GM19240 (cell line): ENCODE results near the gene PREX1.

Experiments
- DNase-seq: peaks from one replicate; pipeline ENCODE4 v3.0.0; 2011; ENCODE audit warnings: low spot score; ENCODE audit not compliant: insufficient read length

PREX1 gene

DNA sequence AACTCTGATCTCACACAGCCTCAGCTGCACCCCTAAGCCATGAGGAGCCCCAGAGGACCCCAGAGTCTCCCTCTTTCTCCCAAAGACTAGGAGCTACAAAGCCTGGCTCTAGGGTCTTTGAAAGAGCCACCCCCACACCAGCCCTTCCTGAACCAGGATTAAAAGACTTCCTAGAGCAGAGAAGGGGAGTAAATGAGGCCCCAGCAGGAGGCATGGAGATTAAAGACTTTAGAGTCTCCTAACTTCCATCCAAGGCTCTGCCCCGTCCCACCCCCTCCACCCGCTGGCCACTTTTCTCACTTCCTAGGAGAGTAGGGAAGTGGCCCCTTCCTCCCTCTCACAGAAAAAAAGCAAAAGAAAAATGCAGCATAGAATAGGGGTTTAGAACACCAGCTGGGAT, 1.7 kb downstream of the PREX1 start:
- DNase-seq, result no peak

DNA sequence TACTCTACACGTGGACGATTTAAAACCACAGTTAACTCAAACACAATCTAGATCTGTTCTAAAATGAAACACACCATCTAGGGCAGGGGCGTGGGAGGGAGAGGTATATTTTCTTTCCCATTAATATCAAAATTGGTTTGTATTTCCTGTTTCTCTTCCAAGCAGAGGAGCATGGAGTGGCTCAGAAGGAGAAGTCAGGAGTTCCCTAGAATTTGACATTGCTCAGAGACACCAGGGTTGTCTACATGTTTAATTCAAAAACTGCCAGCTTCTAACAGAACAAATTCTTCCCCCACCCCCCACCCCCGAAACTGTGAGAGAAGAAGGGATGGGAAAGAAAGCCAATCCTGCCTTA, 2.3 kb downstream of the PREX1 start:
- DNase-seq, result no peak

DNA sequence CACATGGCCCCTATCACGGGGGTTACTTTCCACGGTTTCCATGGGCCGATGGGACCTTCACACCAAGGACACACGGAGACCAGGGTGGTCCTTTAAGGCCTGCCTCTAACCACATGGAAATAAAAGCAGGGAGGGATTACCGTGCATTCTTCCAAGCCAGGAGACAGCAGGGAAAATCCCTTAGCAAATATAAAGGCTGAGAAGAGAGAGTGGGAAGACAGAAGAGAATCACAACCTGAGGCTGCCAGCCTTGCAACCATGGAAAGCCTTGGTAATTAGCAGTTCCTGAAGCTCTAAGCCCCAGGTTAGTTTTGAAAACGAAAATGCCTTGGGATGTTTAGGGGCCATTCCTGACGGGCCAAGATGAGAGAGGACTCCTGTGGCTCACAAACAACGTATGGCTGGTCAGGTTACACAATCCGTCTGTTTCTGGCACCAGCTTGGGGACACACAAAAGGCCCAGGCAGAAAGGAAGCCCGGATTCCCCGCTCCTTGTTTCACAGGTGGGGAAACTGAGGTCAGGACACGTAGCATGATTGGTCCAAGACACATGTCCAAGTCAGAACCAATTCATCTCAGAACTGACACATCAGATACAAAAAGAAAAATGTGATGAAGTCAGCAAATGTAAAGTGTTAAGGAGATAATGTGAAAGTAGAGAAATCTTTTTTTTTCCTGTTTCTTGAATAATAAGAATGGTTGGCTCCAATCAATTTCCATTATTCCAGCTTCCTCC, 2.8 kb downstream of the PREX1 start:
- DNase-seq, result no peak

DNA sequence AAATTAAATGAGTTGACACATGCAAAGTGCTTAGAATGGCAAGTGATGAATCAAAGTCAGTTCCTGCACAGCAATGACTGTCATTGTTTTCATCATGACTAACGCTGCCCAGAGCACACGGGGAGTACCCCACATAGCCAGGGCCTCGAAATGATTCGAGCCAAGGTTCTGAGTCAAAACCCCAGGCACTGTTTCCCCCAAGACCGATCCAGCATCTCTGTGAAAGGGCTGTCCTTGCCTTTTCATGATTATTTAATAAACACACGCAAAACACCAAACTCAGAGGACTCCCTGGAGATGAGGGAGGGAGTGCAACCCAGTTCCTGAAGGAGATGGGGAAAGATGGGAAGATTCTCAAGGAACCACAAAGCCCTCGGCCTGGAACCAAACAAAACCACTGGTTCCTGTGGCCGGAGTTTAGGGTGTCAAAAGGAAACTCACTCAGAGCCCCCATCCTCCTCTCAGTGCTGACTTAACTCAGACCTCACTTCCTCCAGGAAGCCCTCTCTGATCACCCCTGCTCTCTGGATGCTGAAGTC, 3.8 kb downstream of the PREX1 start:
- DNase-seq, result no peak

DNA sequence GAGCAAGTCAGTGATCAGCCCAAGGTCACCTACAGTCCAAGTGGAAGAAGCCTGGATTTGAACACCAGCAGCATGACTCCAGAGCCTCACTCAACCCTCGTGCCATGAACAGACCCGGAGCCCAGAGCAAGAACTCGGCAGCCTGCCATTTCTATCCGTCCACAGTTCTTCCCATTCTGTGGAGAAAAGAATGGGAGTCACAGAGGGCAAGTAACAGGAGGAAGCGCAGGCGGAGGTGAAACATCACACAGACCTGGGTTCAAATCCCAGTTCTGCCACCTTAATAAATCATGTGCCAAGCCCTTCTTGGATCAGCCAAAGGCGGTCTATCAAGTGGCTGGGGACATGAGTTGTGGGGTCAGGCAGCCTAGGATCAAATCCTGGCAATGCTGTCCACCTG, 4.3 kb downstream of the PREX1 start:
- no peak for DNase-seq

DNA sequence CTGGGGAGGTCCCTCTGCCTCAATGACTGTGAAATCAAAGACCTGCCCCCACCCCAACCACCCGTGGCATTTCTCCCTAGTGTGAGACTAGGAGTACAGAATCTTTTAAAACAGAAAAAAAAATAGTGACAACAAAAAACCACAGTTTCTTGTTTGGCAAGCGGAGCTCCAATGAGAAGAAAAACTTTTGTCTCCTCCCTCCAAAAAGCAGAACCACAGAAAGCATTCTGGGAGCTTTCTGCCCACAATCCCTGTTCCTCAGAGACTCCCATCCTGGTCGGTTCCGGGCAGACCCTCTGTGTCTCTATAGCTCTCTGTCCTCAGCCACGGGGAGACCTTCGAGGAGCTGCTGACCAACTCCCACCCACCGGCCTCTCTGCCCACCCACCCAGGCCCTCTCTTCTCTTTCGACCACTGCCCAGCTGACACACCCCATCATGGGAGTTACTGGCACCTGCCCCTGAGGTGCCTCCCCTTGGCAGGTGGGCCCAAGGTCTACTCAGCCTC, 4.9 kb downstream of the PREX1 start:
- DNase-seq, result no peak

DNA sequence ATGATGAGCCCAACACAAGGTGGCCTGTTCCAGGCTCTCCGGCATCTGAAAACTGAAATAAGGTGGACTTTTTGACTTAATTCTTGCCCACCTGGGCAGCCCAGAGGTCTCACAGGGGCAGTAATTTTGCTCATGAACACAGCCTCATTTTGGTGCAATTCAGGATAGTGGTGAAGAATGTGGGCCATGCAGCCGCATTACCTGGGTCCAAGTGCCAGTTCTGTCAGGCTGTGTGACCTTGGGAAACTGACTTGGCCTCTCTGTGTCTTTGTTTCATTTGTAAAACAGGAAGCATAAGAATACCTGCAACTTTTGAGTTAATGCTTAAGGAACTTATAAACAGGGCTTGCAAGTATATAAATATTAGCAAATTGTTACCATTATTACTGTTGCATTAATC, 5.6 kb downstream of the PREX1 start:
- no peak for DNase-seq

DNA sequence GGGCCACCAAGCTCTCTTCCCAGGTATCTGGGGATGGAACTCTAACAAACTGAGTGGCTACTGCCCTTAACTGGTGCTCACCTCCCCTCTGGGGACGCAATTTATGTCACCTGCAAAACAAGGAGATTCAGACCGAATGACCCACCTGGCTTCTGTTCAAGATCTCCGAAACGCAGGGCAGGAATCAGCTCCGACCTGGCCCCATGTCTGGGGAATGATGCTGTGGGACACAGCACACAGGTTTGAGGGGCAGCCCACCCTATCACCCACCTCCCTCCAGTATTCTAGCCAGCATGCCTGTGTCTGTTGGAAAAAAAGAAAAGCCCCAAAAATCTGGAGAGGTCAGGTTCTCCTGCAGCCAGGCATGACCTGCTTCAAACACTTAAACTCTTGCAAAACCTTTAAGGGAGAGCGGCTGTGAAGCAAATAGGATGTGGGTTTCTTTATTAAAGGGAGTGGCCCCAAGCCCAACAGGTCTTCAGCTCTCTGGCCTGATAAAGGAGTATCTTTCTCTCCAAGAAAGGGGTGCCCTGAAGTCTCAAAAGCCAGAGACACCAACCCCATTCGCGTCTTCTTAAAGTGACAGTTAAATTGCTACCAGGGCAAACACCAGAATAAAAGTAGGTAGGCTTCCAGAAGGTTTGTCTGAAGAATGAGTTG, 6.4 kb downstream of the PREX1 start:
- DNase-seq, result no peak

DNA sequence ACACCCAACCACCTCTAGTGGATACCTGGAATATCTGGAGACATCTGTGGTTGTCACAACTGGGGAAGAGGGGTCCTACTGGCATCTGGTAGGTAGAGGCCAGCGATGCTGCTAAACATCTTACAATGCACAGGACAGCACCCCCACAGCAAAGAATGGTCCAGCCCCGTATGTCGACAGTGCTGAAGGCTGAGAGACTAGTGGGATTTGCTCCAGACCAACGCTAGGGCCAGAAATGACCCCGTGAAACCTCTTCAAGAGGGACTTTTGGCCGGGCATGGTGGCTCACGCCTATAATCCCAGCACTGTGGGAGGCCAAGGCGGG, 7.2 kb downstream of the PREX1 start:
- DNase-seq, result no peak

DNA sequence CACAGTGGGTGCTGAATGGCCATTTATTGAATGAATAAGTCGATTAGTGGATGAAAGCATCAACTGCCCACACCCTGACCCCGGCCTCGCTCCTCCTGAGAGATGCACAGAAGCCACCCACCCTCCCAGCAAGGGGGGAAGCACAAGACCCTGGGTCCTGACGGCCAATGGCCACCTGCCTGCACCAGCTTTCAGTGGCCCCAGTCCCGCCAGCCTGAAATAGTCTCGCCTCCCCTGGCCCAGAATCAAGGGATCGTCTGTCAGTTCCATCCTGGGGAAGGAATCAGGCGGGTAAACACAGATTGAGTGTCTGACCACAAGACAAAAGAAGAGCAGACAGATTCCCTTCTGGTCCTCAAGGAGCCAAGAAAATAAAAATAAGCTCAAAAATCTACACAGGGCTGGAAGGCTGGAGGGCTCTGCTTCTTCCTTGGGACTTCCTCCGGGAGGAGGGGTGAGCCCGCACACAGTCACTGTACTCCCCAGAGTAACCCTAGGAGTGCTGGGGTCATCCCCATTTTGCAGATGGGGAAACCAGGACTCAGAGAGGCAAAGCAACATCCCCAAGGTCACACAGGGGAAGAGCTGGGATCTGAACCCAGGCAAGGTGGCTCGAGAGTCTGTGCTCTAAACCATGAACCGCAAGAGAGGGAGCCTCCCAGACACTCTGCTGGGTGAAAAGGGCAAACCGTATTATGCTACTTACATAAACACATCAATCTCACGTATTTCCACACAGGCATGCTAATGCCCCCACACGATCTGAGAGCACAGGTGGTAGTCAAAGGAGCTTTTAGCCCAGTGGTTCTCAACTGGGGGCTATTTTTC, 7.8 kb downstream of the PREX1 start:
- no peak for DNase-seq

DNA sequence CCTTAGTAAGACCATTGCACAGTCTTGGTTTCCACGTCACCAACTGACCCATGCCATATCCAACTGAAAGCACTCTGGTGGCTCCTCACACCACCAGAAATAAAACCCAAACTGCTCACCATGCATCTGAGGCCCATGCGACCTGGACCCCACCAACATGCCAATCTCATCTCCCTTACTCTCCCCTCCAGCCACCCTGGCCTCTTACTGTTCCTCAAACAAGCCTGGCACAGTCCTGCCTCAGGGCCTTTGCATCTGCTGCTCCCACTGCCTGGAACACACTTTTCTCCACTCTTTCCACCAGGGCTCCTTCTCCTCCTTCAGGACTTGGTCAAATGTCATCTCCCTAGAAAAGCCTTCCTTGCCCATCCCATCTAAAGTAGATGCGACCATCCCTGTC, 8.7 kb downstream of the PREX1 start:
- DNase-seq, result no peak

DNA sequence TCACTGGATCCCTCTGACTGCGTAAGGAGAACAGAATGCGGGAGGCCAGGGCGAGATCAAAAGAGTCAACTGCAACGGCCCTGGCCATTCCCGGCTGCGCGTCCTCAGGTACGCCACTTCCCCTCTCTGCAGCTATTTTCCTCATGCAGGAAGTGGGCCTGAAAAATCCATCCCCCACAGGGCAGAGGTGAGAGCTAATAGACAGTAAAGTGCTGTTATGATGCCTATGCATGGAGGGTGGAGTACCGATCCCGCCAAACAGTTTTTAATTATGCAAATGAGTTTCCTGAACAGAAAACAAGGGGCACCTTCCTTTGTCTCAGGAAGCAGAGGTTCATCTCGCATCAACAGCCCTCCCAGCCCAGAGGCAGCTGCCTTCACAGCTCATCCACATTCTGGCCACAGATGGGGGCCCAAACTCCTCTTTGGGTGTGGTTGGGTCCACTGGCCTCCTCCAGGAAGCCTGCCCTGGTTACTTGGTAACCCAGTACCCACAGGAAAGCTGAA, 9.3 kb downstream of the PREX1 start:
- DNase-seq, result no peak

DNA sequence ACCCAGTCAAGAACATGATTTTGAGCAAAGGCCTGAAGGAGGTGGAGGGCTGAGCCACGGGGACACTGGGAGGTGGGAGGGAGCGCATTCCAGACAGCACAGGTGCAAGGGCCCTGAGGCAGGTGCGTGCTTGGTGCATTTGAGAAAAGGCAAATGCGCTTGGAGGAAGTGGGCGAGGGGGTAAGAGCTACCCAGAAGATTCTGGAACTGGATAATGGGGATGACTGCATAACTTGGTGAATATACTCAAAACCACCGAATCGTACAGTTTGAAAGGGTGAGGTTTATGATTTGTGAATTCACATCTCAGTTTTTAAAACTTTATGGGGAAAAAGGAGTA, 9.8 kb downstream of the PREX1 start:
- no peak for DNase-seq

DNA sequence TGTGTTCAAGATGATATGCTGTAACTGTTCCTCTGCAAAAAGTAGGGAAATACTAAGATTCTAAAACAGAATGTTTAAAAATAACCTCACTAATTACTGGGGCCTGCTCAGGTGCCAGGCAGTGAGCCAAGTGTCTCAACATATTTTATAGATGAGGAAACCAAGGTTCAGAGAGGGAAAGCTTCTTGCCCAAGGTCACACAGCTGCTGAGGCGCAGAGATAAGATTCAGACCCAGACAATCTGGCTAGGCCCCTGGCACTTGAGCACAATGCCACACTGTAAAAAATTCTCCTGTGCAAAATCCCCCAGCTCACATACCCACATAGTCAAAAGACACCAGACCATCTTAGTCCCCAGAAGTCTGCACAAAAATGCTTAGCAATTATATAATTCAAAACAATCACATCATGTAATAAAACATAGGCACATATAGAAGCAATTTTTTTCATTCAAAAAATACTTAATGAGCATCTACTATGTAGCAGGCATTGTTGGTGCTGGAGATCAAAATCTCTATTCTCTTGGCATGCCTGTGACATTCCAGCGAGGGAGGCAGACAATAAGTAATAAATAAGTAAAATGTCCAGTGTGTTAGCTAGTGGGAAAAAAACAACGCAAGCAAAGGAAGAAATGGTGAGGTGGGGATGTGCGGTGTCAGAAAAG, 10.3 kb downstream of the PREX1 start:
- no peak for DNase-seq

DNA sequence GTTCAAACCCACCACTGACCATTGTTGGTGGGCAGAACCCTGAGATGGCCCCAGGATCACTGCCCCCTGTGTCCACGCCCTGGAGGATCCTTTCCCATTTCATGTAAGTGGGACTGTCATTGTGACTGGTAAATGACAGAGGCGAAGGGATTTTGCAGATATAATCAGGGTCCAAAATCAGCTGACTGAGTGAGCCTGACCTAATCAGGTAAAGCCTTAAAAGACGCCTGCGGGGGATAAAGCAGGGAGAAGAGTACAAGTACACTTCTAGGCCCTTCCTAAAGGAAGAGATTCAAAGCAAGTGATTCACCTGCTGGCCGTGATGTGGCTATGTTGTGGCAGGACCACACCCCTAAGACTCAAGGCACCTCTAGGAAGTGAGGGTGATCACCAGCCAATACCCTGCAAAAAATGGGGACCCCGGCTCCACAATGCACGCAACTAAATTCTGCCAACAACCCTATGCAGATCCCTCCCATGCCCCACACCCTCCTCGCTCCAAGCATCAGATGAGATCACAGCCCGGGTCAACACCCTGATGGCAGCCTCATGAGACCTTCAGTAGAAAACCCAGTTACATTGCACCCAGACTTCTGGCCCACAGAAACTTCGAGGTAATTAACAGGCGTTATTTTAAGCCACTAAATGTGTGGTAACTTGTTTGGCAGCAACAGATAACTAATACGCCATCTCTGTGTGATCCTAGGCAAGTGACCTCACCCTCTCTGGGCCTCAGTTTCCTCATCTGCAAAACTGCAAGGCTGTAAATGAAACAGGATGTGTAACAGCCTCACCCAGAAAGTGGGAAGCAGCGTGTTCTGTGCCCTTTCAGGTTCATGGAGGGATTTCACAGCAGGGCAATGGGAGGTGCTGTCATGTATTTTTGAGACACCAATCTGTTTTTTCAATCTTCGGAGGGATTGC, 11.3 kb downstream of the PREX1 start:
- DNase-seq, result no peak

DNA sequence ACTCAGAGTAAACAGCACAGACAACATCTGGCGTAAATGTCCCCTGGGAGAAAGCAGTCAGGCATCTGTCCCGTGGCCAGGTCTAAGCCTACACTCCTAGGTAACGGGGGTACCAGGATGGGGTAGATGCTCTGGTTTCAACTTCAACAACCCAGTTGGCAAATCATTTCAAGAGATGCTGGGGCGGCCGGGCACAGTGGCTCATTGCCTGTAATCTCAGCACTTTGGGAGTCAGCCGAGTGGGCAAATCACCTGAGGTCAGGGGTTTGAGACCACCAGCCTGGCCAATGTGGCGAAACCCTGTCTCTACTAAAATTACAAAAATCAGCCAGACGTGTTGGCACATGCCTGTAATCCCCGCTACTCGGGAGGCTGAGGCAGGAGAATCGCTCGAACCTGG, 12.3 kb downstream of the PREX1 start:
- DNase-seq, result no peak

DNA sequence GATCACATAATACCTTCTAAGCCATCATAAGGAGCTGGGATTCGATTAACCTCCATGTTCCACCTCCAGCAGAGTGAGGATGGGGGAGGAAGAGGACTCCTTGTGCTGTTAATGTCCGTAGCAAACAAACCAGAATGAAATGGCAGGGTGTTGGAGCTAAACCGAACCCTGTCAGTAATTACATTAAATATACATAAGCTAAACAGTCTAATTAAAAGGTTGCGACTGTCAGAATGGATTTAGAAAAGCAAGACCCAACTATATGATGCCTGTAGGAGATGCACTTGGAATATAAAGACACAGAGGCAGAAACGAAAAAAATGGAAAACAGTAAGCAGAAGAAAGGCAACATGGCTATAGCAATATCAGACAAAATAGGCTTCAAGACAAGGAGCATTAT, 13.2 kb downstream of the PREX1 start:
- DNase-seq, result no peak

DNA sequence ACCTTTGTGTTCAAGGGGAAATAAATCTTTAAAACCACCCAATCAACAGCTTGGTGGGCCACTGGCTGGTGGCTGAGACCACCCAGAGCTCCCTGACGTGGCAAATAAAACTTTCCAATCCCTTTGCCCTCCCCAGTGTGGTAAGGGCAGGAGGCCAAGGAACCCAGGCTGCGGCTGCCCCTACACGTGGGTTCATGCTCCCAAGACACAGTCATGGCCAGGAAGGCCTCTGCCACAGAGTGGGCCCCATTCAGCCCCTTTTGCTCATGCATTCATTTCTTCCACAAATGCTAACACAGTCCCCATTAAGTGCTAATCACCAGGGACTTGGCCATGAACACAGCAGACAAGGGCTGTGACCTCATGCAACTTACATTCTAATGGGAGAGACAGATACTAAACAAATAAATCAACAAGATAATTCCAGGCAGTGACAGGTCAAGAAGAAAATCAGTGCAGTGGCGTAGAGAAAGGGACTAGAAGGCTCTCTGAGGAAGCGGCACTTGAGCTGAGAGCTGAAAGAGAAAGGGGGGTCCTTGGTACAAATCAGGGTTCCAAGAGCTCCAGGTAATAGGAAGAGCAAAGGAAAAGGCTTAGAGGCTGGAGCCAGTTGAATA, 13.8 kb downstream of the PREX1 start:
- DNase-seq, result no peak

DNA sequence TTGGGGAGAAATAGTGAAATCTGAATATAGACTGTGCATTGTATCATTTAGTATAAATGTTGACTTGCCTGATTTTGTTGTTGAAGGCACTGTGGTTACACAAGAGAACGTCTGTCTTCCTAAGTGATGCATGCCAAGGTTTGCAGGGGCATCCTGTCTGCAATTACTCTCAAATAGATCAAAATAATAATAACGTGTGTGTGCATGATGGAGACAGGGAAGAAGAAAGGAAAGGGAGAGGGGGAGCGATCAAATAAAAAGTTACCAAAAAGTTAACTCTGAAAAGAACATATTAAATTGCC, 14.4 kb downstream of the PREX1 start:
- DNase-seq, result no peak
